Measurements from ENCODE around the gene COPG1. TPM values are rescaled to one million over a fixed set of nuclear protein-coding genes. Genes with fewer than 3 reads are reported as not detected.

The COPG1 gene
- total and polyA plus RNA-seq, 2 of the 13 experiments (the other 11 are each of a cell fraction or from before 2014, with no cell fraction given), result 98.6 to 166 TPM

DNA sequence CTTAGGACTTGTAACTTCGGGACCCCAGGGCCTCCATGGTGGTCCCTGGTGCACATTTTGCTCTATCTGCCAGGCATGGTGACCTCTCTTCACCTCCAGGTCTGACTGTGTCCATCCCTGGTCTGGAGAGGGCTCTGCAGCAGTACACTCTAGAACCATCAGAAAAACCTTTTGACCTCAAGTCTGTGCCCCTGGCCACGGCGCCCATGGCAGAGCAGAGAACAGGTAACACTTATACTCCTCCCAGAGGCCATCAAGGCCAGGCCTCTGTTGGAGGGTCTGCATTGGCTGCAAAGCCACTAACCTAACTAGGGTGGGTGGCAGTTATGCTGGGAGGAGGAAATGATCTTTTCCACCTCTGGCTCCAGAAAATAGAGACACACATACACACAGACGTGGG is 19.0 kb downstream of the COPG1 start:
- no peak for ATAC-seq
- Histone ChIP-seq H3K9ac (ENCODE audit: insufficient read depth, low read depth, low read length) (no peak overlapping the region), H3K4me3 (replicated peaks in 1 of 3; ENCODE audit: insufficient read depth in 1 of 3, low read depth in 2 of 3, low read length in 3 of 3) (no peak overlapping the region), H3K4me2 (ENCODE audit: low read depth, low read length) (no peak overlapping the region), H3K27me3 (ENCODE audit: control insufficient read depth in 1 of 2, insufficient read depth in 2 of 2, low read length in 2 of 2) (no peaks in the 10 kb centered on the region), H3K9me3 (ENCODE audit: low read length) (no peaks in the 10 kb centered on the region), H3K36me3 (replicated peaks in 1 of 2; ENCODE audit: control insufficient read depth in 1 of 2, insufficient read depth in 2 of 2, low read length in 2 of 2) (peaks cover 35 to 93% of the 10 kb centered on the region in 2 experiments), H3K27ac (ENCODE audit: extremely low read length, insufficient read depth, low read length) (no peak overlapping the region), H3K4me1 (ENCODE audit: insufficient read depth, low read length) (no peaks in the 10 kb centered on the region), H4K20me1 (ENCODE audit: insufficient read depth, low read length) (no peaks in the 10 kb centered on the region), H3K79me2 (ENCODE audit: insufficient read depth, low read length) (peaks cover 2% of the 10 kb centered on the region), H2AFZ (ENCODE audit: low read length) (no peak overlapping the region)
- 97% methylated on average over 4 of the region's 4 CpGs for WGBS (ENCODE audit: low lambda C conversion rate)
- ChIA-PET POLR2A (no interaction called here), CTCF (ENCODE audit: low intra/inter-chr PET ratio, low total read pairs) (no interaction called here)
- DNase-seq (ENCODE audit: low spot score), result no peak
- no peak for FAIRE-seq
- no TSS peak for BruUV-seq (replicated peaks)
- intact Hi-C loops (cut with micrococcal nuclease; ENCODE audit: unreplicated experiment) (no loop called here), in situ Hi-C loops (cut with HindIII; ENCODE audit: extremely low pct_ligation_motif_present, low pct_unique_long_range_greater_than_20kb) (no loop called here)
- TF ChIP-seq, protein P1, sequence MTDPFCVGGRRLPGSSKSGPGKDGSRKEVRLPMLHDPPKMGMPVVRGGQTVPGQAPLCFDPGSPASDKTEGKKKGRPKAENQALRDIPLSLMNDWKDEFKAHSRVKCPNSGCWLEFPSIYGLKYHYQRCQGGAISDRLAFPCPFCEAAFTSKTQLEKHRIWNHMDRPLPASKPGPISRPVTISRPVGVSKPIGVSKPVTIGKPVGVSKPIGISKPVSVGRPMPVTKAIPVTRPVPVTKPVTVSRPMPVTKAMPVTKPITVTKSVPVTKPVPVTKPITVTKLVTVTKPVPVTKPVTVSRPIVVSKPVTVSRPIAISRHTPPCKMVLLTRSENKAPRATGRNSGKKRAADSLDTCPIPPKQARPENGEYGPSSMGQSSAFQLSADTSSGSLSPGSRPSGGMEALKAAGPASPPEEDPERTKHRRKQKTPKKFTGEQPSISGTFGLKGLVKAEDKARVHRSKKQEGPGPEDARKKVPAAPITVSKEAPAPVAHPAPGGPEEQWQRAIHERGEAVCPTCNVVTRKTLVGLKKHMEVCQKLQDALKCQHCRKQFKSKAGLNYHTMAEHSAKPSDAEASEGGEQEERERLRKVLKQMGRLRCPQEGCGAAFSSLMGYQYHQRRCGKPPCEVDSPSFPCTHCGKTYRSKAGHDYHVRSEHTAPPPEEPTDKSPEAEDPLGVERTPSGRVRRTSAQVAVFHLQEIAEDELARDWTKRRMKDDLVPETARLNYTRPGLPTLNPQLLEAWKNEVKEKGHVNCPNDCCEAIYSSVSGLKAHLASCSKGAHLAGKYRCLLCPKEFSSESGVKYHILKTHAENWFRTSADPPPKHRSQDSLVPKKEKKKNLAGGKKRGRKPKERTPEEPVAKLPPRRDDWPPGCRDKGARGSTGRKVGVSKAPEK (CRISPR knock-in tag; IDR thresholded peaks at IDR 0.05; ENCODE audit: borderline replicate concordance), result no peak
- TF ChIP-seq, protein P2, sequence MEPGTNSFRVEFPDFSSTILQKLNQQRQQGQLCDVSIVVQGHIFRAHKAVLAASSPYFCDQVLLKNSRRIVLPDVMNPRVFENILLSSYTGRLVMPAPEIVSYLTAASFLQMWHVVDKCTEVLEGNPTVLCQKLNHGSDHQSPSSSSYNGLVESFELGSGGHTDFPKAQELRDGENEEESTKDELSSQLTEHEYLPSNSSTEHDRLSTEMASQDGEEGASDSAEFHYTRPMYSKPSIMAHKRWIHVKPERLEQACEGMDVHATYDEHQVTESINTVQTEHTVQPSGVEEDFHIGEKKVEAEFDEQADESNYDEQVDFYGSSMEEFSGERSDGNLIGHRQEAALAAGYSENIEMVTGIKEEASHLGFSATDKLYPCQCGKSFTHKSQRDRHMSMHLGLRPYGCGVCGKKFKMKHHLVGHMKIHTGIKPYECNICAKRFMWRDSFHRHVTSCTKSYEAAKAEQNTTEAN (CRISPR knock-in tag; conservative IDR thresholded peaks at IDR 0.05), result no peak
- TF ChIP-seq, protein P3, sequence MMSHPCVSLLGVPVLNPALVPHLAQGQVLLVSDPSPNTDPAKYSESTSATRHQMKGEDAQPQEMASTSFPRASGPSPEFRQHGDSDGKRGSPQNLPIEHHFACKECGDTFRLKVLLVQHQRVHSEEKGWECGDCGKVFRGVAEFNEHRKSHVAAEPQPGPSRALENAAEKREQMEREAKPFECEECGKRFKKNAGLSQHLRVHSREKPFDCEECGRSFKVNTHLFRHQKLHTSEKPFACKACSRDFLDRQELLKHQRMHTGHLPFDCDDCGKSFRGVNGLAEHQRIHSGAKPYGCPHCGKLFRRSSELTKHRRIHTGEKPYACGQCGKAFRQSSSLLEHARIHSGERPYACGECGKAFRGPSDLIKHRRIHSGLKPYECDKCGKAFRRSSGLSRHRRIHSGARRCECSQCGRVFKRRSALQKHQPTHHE (CRISPR knock-in tag; IDR thresholded peaks at IDR 0.05; ENCODE audit: borderline replicate concordance), result no peak
